ENCODE data around the gene LAMP1.

Gene LAMP1

GRCh38 chr13:113351514-113352026 is 54.5 kb downstream of the LAMP1 start:
- in situ Hi-C loops (cut with HindIII; ENCODE audit: low sequenced_read_pairs): no loop called here

- in situ Hi-C loops (cut with HindIII; ENCODE audit: low sequenced_read_pairs): no loop called here
Observed at GRCh38 chr13:113353254-113353653, 56.2 kb downstream of the LAMP1 start.

GRCh38 chr13:113354831-113355610 is 58.0 kb downstream of the LAMP1 start:
- in situ Hi-C loops (cut with HindIII; ENCODE audit: low sequenced_read_pairs): no loop called here

GRCh38 chr13:113355621-113356020 is 58.6 kb downstream of the LAMP1 start:
- in situ Hi-C loops (cut with HindIII; ENCODE audit: low sequenced_read_pairs): no loop called here

GRCh38 chr13:113356596-113356995 is 59.6 kb downstream of the LAMP1 start:
- in situ Hi-C loops (cut with HindIII; ENCODE audit: low sequenced_read_pairs): no loop called here

GRCh38 chr13:113357529-113357928 is 60.5 kb downstream of the LAMP1 start:
- in situ Hi-C loops (cut with HindIII; ENCODE audit: low sequenced_read_pairs): no loop called here

GRCh38 chr13:113358653-113359190 is 61.7 kb downstream of the LAMP1 start:
- in situ Hi-C loops (cut with HindIII; ENCODE audit: low sequenced_read_pairs): no loop called here

- in situ Hi-C loops (cut with HindIII; ENCODE audit: low sequenced_read_pairs): no loop called here
Observed at GRCh38 chr13:113359571-113359970, 62.5 kb downstream of the LAMP1 start.

- in situ Hi-C loops (cut with HindIII; ENCODE audit: low sequenced_read_pairs): no loop called here
Observed at GRCh38 chr13:113360446-113360845, 63.4 kb downstream of the LAMP1 start.

- in situ Hi-C loops (cut with HindIII; ENCODE audit: low sequenced_read_pairs): no loop called here
Observed at GRCh38 chr13:113361406-113361805, 64.4 kb downstream of the LAMP1 start.

GRCh38 chr13:113364311-113364889 is 67.4 kb downstream of the LAMP1 start:
- in situ Hi-C loops (cut with HindIII; ENCODE audit: low sequenced_read_pairs): no loop called here

- in situ Hi-C loops (cut with HindIII; ENCODE audit: low sequenced_read_pairs): loop anchor here (5.0 kb wide), 1 partner anchor 38 kb away; no protein-coding TSS in a partner anchor
Observed at GRCh38 chr13:113364901-113365582, 68.0 kb downstream of the LAMP1 start.

GRCh38 chr13:113365583-113365970 is 68.5 kb downstream of the LAMP1 start:
- in situ Hi-C loops (cut with HindIII; ENCODE audit: low sequenced_read_pairs): loop anchor here (5.0 kb wide), 1 partner anchor 38 kb away; no protein-coding TSS in a partner anchor

GRCh38 chr13:113365971-113366588 is 69.0 kb downstream of the LAMP1 start:
- in situ Hi-C loops (cut with HindIII; ENCODE audit: low sequenced_read_pairs): loop anchor here (5.0 kb wide), 1 partner anchor 39 kb away; no protein-coding TSS in a partner anchor

- in situ Hi-C loops (cut with HindIII; ENCODE audit: low sequenced_read_pairs): loop anchor here (5.0 kb wide), 1 partner anchor 40 kb away; no protein-coding TSS in a partner anchor
Observed at GRCh38 chr13:113367020-113367560, 70.1 kb downstream of the LAMP1 start.

- in situ Hi-C loops (cut with HindIII; ENCODE audit: low sequenced_read_pairs): loop anchor here (5.0 kb wide), 1 partner anchor 40 kb away; no protein-coding TSS in a partner anchor
Observed at GRCh38 chr13:113367771-113368170, 70.7 kb downstream of the LAMP1 start.

GRCh38 chr13:113368353-113368752 is 71.3 kb downstream of the LAMP1 start:
- in situ Hi-C loops (cut with HindIII; ENCODE audit: low sequenced_read_pairs): loop anchor here (5.0 kb wide), 1 partner anchor 41 kb away; no protein-coding TSS in a partner anchor

GRCh38 chr13:113369189-113369588 is 72.2 kb downstream of the LAMP1 start:
- in situ Hi-C loops (cut with HindIII; ENCODE audit: low sequenced_read_pairs): loop anchor here (5.0 kb wide), 1 partner anchor 42 kb away; no protein-coding TSS in a partner anchor

GRCh38 chr13:113369881-113370280 is 72.8 kb downstream of the LAMP1 start:
- in situ Hi-C loops (cut with HindIII; ENCODE audit: low sequenced_read_pairs): loop anchor here (5.0 kb wide), 1 partner anchor 43 kb away; no protein-coding TSS in a partner anchor

GRCh38 chr13:113371061-113371460 is 74.0 kb downstream of the LAMP1 start:
- in situ Hi-C loops (cut with HindIII; ENCODE audit: low sequenced_read_pairs): no loop called here
